ENCODE measurements around the gene DPP10.

DNA sequence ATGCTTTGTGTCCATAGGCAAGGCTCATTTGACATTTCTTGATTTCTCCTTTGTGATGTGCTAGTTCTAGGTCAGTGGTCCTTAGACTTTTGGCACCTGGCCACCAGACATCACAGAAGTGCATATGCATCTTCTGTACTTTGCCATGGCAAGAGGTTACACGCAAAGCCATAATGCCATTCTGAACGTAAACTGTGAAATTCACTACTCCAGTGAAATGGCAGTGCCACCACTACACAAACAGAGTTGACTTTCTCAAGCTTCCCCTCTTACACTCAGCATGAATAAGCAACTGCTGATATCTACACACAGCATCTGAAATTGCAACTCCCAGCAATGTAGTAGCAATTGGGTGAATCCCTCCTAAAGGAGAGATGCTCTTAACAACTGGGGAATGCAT, 729.3 kb downstream of the DPP10 start:
- TF ChIP-seq L3MBTL2 (conservative IDR thresholded peaks at IDR 0.05): no peak
- TF ChIP-seq BHLHE40 (IDR thresholded peaks at IDR 0.05; ENCODE audit: borderline replicate concordance): no peak
- TF ChIP-seq SUZ12 (IDR thresholded peaks at IDR 0.05): no peak
- TF ChIP-seq ELF4 (IDR thresholded peaks at IDR 0.05): no peak
- TF ChIP-seq FOXM1 (IDR thresholded peaks at IDR 0.05; ENCODE audit: borderline replicate concordance): no peak
